Lower leg skin (tissue), 3 donors: ENCODE results near the gene DDX11.

Experiments used
- POLR2A ChIP-seq, 2 donors: fragments of 450-650 bp; IDR thresholded peaks; one replicate each; pipeline ENCODE4 v1.6.1; 2016 to 2017; ENCODE audit warnings: antibody characterized with exemption in 2 of 2, mild to moderate bottlenecking in 1 of 2, moderate library complexity in 1 of 2
- TF ChIP-seq, protein P1 (sequence below), 3 donors: fragments of 450-650 bp; IDR thresholded peaks; one replicate each; pipeline ENCODE4 v1.5.1; 2016; ENCODE audit warnings: antibody characterized with exemption in 3 of 3, mild to moderate bottlenecking in 3 of 3, moderate library complexity in 2 of 3

DNA sequence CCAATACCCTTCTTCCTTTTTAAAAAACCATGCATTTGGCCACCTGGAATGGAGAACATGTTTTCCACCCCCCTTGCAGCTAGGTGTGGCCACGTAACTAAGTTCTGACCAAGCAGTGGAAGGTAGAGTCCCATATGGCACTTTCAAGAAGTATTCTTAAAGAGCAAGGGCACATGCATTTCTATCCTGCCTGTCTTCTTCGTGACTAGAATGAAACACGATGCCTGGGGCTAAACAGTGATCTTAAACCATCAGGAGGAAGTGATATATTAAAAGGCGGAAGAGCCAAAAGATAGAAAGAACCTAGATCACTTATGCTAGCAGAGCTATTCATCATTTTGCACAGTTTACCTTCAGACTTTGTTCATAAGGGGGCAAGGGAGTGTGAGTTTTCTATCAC, 16.0 kb upstream of the DDX11 start:
- TF ChIP-seq, protein P1, sequence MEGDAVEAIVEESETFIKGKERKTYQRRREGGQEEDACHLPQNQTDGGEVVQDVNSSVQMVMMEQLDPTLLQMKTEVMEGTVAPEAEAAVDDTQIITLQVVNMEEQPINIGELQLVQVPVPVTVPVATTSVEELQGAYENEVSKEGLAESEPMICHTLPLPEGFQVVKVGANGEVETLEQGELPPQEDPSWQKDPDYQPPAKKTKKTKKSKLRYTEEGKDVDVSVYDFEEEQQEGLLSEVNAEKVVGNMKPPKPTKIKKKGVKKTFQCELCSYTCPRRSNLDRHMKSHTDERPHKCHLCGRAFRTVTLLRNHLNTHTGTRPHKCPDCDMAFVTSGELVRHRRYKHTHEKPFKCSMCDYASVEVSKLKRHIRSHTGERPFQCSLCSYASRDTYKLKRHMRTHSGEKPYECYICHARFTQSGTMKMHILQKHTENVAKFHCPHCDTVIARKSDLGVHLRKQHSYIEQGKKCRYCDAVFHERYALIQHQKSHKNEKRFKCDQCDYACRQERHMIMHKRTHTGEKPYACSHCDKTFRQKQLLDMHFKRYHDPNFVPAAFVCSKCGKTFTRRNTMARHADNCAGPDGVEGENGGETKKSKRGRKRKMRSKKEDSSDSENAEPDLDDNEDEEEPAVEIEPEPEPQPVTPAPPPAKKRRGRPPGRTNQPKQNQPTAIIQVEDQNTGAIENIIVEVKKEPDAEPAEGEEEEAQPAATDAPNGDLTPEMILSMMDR (IDR thresholded peaks at IDR 0.05), result no peak
- no peak for TF ChIP-seq POLR2A (IDR thresholded peaks at IDR 0.05)
